HG03196 (cell line): ENCODE results near the gene ITGBL1.

ENCODE experiments used
- ATAC-seq: cut with Tn5 transposase; IDR thresholded peaks from one replicate; pipeline ENCODE4 v1.9.1; 2021; ENCODE audit not compliant: unreplicated experiment

Gene ITGBL1

DNA sequence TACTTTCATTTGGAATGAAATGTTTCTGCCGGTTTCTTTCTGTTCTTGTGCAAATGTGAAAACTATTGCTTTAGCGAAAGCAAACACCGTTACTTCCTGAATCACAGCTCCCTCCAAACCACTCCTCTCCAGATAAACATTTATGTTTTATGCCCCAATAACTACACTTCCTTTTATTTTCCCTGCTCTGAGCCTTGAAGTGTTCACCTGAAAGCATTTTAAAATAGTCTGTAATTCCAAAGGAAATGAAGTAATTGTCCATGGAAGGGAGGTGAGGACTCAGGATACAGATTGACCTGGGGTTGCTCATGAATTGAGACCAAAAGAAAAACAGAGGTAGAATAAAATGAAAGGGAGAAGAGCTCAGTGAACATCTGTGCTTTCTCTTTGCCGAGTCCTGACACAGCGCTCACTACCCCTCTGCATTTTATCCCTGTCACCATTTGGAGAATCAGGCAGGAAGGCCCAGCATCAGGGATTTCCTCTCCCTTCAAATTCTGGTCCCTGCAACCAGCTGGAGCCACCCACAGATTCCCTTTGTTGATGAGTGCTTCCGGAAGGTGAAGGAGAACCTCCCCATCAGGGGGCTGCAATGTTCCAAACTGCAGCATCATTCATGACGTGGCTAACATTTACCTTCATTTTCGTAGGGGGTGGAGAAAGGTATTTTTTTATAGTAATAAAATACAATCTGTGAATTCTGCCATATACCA, 171.9 kb downstream of the ITGBL1 start:
- no peak for ATAC-seq

DNA sequence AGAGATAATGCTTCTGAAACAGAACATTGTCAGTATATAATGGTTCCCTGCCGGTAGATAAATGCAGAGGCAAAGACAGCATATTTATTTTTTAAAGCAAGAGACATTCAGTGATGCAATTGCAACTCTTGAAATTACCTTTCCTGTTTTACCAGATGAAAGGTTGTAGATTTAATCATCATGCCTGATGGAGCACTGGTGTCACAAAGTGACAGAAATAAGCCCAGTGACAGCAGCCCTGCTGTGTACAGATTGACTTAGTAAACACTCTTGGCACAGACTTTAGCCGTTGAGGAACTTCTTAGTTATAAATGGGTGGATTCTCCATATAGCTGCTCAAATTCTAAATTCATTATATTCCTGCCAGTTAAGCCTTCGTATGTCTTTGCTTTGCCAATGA, 172.5 kb downstream of the ITGBL1 start:
- no peak for ATAC-seq

DNA sequence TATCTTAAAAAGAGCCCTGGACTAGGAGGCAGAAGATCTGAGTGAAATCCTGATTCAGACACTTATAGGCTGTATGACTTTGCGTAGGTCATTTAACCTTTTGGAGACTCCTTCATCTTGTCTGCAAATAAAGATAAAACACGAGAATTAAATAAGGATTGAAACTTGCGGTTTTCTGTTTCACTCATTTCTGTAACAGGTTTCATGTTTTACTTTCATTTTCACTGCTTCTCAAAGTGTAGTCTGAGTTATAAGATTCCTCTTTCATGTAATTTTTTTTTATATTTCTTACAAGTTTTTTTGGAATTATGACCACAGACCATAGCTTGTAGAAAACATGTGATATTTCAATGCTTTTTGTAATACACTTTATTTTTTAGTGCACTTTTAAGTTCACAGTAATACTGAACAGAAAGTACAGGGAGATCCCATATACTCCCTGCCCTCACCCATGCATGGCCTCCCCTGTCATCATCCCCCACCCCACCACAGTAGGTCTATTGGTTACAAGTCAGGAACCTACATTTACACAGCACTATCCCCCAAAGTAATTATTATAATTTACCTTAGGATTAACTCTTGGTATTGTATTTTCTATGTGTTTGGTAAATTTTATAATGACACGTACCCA, 174.6 kb downstream of the ITGBL1 start:
- ATAC-seq, result peak; percentile 90

DNA sequence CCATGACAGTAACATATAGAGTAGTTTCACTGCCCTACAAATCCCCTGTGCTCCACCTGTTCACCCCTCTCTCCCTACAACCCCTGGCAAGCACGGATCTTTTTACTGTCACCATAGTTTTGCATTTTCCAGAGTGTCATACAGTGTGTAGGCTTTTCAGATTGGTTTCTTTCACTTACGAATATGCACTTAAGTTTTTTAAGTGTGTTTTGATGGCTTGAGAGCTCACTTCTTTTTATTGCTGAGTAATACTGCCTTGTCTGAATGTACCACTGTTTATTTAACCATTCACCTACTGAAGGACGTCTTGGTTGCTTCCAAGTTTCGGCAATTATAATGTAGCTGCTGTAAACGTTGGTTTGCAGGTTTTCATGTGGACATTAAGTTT, 175.1 kb downstream of the ITGBL1 start:
- peak; percentile 40 for ATAC-seq

DNA sequence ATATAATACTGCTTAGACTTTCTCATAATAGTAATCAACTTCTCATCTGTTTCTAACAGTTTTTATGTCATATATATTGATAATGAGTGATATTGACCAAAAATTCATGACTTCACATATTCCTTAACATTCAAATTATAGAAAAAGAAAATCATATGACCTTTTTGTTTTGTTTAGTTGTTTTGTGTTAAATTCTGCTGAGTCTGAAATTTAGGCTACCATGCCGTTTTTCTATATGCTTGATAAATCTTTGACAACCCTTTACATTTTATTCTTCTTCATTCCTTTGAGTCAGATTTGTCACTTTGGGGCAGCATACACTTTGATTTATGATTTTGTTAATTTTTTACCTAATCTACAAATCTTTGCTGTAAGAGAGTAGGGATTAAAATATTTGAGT, 176.4 kb downstream of the ITGBL1 start:
- no peak for ATAC-seq

DNA sequence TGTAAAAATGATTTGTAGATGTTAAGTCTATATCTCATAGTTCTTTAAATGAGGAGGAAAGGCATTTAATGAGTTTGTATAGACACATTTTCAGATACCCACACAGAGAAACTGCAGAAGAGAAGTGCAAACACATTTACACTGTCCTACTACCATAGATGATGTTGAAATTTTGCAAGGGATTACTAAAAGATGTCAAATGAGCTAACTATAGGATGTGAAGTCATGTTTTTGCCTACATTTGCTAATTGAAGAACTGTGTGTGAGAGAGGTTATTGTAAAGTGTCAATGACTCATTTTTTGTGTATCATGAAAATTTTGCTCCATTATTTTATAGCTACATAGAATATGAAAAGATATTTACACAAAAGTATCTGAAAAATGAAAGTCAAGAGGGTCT, 178.9 kb downstream of the ITGBL1 start:
- no peak for ATAC-seq

DNA sequence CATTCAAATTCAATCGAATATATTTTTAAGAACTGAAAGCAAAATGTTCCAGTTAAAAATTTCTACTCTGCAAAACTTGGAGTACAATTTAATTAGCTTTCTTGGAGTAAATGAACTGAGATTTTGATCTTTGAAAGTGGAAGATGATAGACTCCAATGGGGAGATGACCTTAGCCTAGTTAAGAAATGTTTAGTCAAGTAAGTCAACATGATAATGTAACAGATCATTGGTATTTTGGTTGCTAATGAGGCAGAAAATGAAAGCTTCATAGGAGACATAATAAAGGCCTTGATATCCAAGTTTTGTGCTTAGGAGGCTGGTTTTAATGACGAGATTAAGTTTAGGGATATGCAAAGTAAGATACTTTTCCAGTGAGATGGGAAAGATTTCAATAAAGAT, 181.7 kb downstream of the ITGBL1 start:
- no peak for ATAC-seq

DNA sequence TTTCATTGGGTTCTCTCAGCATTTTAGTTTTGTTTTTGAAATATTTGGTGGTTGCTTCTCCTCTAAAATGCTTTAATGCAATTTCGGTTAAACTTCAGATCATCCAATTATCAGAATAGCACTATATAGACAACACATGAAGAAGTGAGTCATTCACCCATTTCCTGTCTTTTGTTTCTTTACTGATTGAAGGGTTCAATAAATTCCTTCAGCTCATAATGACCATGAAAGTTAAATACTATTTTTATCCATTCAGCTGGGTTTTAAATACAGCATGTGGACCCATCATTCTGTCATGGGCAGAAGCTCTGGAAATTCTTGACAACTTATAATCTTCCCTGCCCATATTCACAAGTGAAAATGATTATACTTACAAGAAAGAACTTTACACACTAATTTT, 187.2 kb downstream of the ITGBL1 start:
- ATAC-seq, result no peak

DNA sequence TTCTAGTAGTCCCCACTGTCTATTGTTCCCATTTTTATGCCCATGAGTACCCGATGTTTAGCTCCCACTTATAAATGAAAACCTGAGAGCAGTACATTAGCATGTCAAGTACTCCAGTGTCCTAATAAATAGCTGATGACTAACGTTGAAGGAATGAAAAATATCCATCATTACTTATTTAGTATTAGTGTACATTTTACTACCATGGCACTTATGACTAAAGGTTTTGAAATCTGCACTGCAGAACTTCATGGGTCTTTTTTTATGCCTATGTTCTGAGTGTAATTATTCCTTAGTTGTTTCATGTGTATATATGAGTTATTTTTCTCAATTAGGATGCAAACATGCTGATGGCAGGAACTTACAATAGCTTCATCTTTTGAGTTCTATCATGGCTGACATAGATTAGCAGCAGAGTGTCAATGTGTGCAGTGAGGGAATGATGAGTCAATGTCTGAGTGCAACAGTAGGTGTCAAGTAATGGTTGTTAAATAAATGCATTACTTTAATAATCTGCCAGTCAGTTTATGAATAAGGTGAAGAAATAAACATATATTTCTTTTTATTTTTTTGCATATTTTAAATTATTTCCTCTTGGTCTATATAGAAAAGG, 188.4 kb downstream of the ITGBL1 start:
- no peak for ATAC-seq

DNA sequence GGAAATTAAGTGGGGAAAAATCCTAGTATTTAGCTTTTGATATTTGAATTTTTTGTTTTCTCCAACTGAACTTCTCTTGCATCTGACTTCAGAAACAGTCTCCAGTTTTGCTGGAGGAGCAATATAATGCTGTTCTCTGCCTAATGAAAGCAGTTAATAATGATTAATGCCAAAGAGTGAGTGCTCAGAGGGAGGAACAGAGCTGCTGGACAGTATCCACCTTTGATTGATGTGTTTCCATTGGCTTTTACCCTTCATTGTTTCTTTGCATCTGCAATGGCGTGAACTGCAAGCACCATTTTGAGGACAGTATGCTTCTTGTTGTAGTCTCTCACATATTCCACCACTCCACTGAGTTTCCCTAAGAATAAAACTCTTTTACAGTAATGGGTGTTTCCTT, 193.4 kb downstream of the ITGBL1 start:
- no peak for ATAC-seq

DNA sequence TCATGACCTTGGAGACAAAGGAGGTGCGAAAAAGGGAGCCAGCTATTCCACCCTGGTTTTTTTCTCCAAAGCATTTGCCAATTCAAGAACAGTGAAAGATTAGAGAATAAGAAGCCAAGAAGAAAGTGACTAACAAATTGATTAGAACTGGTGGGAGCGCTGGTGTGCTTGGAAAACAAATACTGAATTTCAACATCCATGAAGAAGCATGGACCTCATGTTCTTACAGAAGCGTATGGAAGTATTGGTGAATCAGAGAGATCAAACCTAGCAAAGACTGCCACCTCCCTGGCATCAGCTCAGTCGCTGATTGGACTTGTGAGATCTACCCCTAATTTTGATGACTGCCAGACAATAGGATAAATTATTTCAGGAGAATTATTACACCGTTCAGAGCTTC, 195.3 kb downstream of the ITGBL1 start:
- no peak for ATAC-seq

DNA sequence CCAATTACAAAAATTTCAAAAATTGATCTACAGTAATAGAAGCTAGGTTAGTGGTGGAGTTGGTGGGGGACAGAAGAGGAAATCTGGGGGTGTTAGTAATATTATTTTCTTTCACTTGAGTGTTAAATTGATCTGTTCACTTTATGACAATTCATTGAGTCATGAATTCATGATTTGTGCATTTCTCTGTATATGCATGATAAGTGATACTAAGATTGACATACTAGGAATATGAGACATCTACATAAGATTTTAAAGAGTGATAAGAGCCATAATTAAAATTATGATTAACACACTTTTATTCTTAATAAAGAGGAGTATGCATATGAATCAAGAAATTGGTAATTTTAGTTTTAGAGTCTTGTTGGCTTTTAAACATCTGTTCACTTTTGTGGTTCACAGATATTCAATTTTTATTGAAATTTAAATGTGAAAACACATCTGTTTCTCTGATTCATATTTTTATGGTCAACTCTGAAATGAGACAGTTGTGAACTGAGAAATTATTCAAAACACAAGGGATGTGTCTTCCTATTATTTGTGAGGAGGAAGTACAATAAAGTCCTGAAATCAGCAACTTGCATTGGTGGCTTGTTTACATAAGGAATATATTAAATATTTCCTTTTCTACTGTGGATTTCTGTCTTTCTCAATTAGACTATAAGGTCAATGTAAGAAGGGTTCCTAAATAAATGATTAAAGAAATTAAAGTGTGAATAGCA, 196.5 kb downstream of the ITGBL1 start:
- ATAC-seq, result no peak

DNA sequence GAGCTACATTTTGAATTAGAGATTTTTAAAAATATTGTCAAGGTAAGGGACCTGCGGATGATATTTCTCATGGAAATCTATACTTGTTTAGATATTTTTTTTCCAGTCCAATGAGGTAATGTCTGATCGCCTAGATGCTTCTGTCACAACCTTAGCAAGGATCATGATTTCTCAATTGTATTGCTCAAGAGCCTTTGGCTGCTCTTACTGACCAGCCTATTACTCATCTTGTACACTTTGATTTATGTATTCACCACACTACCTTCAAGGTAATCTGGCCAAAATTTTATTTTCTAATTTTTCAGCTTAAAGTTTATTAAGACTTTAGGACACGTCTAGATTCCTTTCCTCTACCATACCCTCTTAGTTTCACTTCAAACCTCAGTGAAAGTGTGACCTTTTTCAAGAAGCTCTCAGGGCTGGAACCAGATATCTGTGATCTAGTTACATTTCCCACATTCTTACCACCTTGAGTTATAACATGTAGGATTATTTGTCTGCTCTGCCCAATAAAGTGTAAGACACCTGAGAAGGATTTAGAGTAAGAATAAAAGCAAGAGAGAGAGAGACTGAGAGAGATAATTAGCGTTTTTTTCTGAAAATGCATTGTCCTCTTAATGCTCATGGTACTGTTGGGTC, 197.1 kb downstream of the ITGBL1 start:
- ATAC-seq, result no peak

DNA sequence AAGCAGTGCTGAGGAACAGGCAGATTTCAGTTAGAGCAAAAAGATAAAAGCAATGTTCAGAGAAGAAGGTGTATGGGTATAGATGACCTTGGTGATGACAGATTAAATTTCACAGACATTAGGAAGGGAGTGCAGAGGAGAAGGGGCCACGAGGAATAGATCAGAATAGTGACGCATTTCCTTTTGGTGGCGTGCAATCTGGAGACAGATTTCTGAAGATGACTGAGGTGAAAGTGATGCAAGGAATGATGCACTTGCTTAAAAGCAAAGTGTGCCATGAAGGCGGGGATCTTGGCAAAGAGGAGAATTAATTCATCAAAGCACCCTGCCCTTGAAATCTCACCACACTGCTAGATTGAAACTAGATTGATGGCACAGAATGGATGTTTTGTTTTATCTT, 202.4 kb downstream of the ITGBL1 start:
- ATAC-seq, result no peak

DNA sequence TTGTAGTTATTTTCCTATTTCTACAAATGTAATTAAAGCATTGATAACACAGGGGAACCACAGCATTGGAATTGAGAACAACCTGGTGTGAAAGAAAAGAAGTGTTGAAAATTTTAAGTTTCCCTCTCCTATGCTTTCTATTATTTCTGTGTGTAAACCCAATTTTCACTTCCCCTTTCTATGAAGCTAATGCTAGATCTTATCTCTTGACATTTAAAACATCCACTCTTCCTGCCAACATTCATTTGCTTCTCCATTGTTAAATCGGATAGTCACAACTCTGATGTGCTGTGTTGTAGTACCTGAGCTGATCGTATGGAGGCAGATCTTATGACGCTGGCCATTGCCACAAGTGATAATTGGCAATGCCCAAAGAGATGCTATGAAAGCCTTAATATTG, 203.0 kb downstream of the ITGBL1 start:
- no peak for ATAC-seq

DNA sequence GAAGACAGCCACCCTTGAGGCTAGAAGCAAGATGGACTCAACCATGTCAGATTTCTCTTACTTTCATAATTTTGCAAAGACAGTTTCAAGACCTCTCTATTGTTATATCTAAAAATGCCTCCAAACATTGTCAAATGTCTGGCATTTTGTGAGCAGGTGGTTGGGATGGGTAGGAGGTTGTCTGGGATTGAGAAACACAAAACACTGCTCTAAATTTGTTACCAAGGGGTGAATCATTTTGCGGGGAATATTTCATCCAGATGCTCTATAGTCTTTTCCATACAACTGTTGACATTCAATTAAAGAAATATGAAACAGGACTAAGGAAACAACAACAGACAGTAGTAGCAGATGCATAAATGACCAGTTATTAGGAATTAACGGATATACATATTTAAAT, 208.2 kb downstream of the ITGBL1 start:
- ATAC-seq, result no peak

DNA sequence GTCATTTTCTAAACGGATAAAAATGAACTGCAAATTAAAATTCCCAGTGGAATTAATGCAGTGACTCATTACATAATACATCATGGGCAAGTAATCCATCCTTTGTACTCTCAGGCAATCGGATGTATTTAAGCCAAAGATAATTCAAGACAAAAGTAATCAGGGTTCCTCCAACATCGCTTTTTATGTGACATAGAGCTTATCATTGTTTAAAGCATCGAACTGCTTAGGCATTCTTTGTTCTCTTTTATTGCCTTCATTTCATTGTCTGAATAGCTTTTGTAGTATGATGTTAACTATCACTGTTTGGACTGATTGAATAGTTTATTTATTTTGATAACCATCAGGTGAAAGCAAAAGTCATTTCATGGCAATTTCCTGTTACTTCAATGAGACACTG, 209.4 kb downstream of the ITGBL1 start:
- ATAC-seq, result no peak

DNA sequence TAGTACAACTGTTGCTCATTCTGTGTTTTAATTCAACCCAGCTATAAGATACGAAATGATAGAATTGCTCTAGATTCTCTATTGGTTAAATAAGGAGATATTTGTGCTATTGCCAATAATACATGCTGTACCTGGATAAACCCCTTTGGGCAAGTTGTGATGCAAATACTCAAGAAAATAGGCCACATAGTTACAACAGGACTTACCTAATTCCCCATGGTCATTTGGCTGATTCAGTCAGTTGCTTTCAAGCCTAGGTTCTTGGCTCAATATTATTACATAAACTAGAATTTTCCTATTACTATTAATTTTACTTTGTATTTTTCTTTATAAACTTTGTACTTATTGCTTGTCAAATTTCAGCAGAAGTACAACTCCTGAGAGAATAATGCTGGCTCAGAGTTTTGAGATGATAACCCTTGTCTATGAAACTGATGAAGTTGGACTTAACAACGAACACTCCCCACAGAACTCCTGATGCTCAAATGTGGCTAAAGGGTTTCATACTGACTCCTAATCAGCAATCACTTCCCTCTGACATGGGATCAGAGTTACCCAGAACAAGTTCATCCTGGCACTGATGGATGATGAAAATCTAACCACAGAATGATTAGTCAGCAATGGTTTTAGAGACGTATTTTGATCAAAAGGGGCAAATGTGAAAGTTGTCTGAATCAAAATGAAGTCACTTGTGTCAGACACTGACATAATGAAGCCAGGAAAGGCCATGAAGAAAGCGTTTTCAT, 221.1 kb downstream of the ITGBL1 start:
- ATAC-seq, result no peak

DNA sequence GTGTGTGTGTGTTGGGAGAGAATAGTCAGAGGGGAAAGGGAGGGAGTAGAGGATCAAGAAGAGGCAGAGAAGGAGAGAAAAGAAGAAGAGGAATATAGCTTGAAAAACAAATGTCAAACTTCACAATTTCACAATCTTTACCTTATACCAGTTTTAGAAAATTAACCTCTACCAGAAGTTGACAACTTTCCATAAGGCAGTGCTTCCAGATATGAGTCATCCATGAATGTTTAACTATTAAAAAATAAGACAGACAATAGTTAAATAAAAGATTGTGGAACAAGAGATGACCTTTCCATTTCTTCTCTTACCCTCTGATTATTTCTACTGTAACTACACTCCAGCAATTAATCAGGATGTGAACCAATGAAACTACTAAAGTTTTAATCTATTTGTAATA, 229.4 kb downstream of the ITGBL1 start:
- ATAC-seq, result no peak

DNA sequence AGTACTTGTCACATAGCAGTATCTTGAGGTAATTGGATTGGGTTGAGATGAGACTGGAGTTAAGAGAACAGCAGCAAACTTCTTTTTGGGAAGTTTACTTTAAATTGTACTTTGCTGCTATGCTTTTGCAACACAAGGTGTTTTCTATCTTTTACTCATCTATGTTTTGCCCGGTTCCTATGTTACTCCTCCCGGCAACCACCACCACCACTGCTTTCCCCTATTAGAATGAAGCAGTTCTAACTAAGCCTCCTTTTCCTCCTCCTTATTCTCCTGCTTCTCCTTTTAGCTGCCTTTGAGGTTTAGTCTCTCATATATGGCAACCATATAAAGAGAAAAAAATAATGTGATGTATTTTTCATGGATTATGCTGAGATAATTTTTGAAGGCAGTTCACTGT, 233.5 kb downstream of the ITGBL1 start:
- no peak for ATAC-seq

DNA sequence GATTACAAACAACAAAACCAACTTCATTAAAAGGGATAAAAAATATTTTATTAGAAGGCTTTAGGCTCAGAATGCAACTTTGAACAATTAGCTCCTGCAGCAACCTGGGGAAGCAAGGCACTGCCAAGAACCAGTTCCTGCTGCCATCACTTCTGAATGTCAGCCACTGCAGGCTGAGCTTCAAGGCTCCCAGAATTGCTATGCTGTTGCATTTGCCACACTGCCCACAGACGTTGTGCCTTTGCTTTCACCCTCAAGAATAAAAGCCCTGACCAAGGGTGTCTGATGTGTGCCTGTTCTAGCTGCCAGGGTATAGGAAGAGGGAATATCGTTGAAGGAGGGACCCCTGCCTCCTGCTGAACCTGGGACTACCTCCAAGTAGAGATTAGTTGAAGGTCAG, 238.4 kb downstream of the ITGBL1 start:
- no peak for ATAC-seq
